RWPE1 (cell line): ENCODE measurements around the gene KCND3.
A peak's percentile ranks its signal among the peaks of the same experiment; 100 is the strongest.

ENCODE experiments used
- CTCF ChIA-PET: fragments of 350-600 bp; sonication (Branson Sonifier 250); formaldehyde crosslinking; extraction: SDS; loops from one replicate; lab custom pipeline; 2021; lab: Yijun Ruan, JAX
- POLR2A ChIA-PET: fragments of 400-600 bp; formaldehyde crosslinking; extraction: SDS; loops from one replicate; lab custom pipeline; 2020; ENCODE audit warnings: antibody characterized with exemption; ENCODE audit not compliant: low non-redundant PET; lab: Yijun Ruan, JAX
- DNase-seq: peaks from one replicate; pipeline ENCODE4 v3.0.0; 2012; ENCODE audit warnings: low spot score
- H3K27ac ChIP-seq: fragments of 450-650 bp; 2 replicates; pipeline ENCODE4 v1.5.1; 2017
- CTCF ChIP-seq: fragments of 450-650 bp; conservative IDR thresholded peaks from 2 replicates; pipeline ENCODE4 v1.5.1; 2017; ENCODE audit warnings: low read depth, mild to moderate bottlenecking

The KCND3 gene

GRCh38 chr1:111754984-111755330 lies 234.5 kb downstream of the KCND3 start:
- TF ChIP-seq CTCF: no peak
- CTCF ChIA-PET: interaction anchor here (0.6 to 1.0 kb wide), 4 partner anchors 9 to 65 kb away, joined by 3 to 4 read pairs (median 3); no protein-coding TSS in a partner anchor
- peak overlapping the region; percentile 96 for H3K27ac ChIP-seq
- peak; percentile 57 for DNase-seq
- POLR2A ChIA-PET: no interaction called here

- no peak for TF ChIP-seq CTCF
- no peak for DNase-seq
- ChIA-PET CTCF (interaction anchor here (0.6 to 0.8 kb wide), 2 partner anchors 18 to 37 kb away, joined by 5 read pairs; no protein-coding TSS in a partner anchor), POLR2A (interaction anchor here (0.6 kb wide), 1 partner anchor 54 kb away, joined by 3 read pairs; no protein-coding TSS in a partner anchor)
- no peak overlapping the region for H3K27ac ChIP-seq
These were observed 237.4 kb downstream of the KCND3 start for GRCh38 chr1:111751906-111752575.

DNA sequence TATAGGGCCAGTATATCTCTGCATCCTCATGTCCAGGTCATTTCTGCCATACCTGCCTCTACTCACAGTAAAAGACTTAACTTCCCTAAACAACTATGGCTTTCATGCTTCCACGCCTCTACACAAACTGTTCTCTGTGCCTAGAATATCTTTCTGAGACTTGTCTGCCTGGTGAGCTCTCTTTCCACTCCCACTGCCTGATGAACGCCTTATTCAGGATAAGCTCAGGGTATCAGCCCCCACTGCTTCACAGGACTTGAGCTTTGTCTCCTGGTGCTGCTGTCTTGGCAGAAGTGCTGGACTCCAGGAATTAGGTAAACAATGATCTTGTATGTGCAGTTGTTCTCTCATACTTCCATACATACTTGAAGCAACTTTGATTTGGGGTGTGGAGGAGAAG lies 238.6 kb downstream of the KCND3 start:
- no peak for TF ChIP-seq CTCF
- CTCF ChIA-PET: interaction anchor here (0.6 to 0.8 kb wide), 2 partner anchors 15 to 19 kb away, joined by 4 to 6 read pairs; no protein-coding TSS in a partner anchor
- no peak for DNase-seq
- no peak overlapping the region for H3K27ac ChIP-seq
- POLR2A ChIA-PET: no interaction called here

GRCh38 chr1:111749628-111750027 lies 239.8 kb downstream of the KCND3 start:
- ChIA-PET POLR2A (no interaction called here), CTCF (no interaction called here)
- DNase-seq: no peak
- no peak for TF ChIP-seq CTCF
- H3K27ac ChIP-seq: no peak overlapping the region

DNA sequence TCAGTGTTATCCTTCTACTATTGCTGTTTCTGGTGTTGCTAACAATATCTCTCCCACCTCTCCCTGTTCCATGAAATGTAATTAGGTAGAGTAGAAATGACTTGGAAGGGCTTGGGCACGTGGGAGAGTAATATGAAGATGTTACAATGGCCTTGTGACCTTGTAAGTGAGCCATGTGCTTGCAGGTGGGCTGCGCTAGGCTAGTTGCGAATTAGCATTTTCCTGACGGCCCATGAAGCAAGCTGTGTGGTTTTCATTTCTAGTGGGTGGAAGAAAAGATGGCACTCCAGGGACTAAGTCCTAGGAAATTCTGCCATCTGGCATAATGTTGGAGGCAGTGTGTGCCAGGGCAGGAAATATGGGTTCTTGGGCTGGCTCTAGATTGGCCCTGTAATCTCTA lies 241.5 kb downstream of the KCND3 start:
- ChIA-PET CTCF (interaction anchor here (0.6 to 1.2 kb wide), 5 partner anchors 11 to 1092 kb away, joined by 3 to 8 read pairs (median 3); no protein-coding TSS in a partner anchor), POLR2A (no interaction called here)
- TF ChIP-seq CTCF: no peak
- DNase-seq: no peak
- no peak overlapping the region for H3K27ac ChIP-seq

DNA sequence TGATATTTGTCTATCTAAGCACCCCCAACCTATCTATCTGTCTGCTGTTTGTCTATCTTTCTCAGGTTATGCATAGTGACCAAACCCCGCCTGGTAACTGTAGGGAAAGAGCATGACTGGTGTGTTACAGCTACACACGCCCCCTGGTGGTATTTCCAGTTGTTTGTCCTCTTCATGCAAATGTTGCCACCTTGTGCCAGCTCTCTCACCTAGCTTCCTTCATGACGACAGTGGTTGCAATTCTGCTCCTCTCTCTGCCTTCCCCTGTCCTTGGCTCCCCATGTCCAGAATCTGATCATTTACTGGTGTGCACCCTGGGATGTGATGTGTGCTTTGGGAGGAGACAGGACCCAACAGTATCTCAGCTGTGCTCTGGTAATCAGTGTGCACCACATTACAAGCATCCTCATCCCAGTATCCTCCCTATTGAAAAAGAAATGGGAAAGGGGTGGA lies 242.2 kb downstream of the KCND3 start:
- DNase-seq: peak; percentile 57
- CTCF ChIA-PET: interaction anchor here (0.6 to 1.2 kb wide), 6 partner anchors 11 to 1092 kb away, joined by 3 to 8 read pairs (median 3); no protein-coding TSS in a partner anchor
- no peak overlapping the region for H3K27ac ChIP-seq
- POLR2A ChIA-PET: interaction anchor here (0.6 kb wide), 1 partner anchor 33 kb away, joined by 3 read pairs; no protein-coding TSS in a partner anchor
- peak; percentile 57 for TF ChIP-seq CTCF
